HCT116 (cell line): ENCODE data around the gene DENND5B.

Source experiments
- EZH2phosphoT487 ChIP-seq: fragments of 200-600 bp; IDR thresholded peaks from 2 replicates; pipeline ENCODE4 v1.6.1; 2018; ENCODE audit warnings: antibody characterized with exemption, borderline replicate concordance
- POLR2A ChIP-seq: IDR thresholded peaks from 2 replicates; pipeline ENCODE4 v1.7.0; 2011; ENCODE audit warnings: borderline replicate concordance; ENCODE audit not compliant: insufficient read depth, insufficient read length; ENCODE audit errors: extremely low read depth

DNA sequence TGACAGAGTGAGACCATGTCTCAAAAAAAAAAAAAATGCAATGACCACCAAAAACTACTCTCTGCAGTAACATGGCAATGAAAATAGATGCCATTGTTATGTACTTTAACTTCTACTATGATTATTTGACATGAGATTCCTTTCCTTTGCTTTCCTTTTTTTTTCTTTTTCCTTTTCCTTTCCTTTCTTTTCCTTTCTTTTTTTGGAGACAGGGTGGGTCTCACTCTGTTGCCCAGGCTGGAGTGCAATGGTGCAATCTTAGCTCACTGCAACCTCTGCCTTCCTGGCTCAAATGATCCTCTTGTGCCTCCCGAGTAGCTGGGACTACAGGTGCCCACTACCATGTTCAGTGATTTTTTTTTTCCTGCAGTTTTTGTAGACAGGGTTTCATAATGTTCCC, 43.7 kb upstream of the DENND5B start:
- no peak for TF ChIP-seq EZH2phosphoT487
- TF ChIP-seq POLR2A, result no peak
